DND-41 (cell line): ENCODE measurements around the gene FAM131A.

Source experiments
- CTCF ChIP-seq: IDR thresholded peaks from 2 replicates; pipeline ENCODE4 v1.5.1; 2012; ENCODE audit warnings: borderline replicate concordance, low read length, moderate library complexity, mild to moderate bottlenecking; ENCODE audit not compliant: poor library complexity, severe bottlenecking; ENCODE audit errors: extremely low read depth
- EZH2 ChIP-seq: IDR thresholded peaks from 3 replicates; pipeline ENCODE4 v1.6.1; 2012; ENCODE audit warnings: borderline replicate concordance, low read depth, mild to moderate bottlenecking, moderate library complexity, low read length, inconsistent platforms; ENCODE audit not compliant: severe bottlenecking

GRCh38 chr3:184343200-184343876 lies 5.9 kb downstream of the FAM131A start:
- TF ChIP-seq CTCF (no peak), EZH2 (no peak)
